ENCODE results near the gene ZNF189. TPM values are rescaled to one million over a fixed set of nuclear protein-coding genes. Genes with fewer than 3 reads are reported as not detected.

ZNF189 gene
- total RNA-seq, 1 donor from 2014 or later: 31.0 TPM

GRCh38 chr9:101440714-101441230, 42.1 kb downstream of the ZNF189 start:
- H3K27ac Mint-ChIP-seq (ENCODE audit: unreplicated experiment): peak overlapping the region; percentile 53
- no peaks in the 10 kb centered on the region for H3K27me3 Mint-ChIP-seq (ENCODE audit: unreplicated experiment)
- H3K4me3 Mint-ChIP-seq (ENCODE audit: unreplicated experiment): no peak overlapping the region
- TF ChIP-seq CTCF (IDR thresholded peaks at IDR 0.05; ENCODE audit: unreplicated experiment): no peak
- H3K36me3 Mint-ChIP-seq (ENCODE audit: low read depth, unreplicated experiment): no peaks in the 10 kb centered on the region
- H3K4me1 Mint-ChIP-seq (ENCODE audit: unreplicated experiment): peaks cover 33% of the 10 kb centered on the region
- no peaks in the 10 kb centered on the region for H3K9me3 Mint-ChIP-seq (ENCODE audit: unreplicated experiment)
- DNase-seq (ENCODE audit: low spot score): no peak

GRCh38 chr9:101442318-101442717, 43.7 kb downstream of the ZNF189 start:
- no peaks in the 10 kb centered on the region for H3K27me3 Mint-ChIP-seq (ENCODE audit: unreplicated experiment)
- DNase-seq (ENCODE audit: low spot score): no peak
- peaks cover 34% of the 10 kb centered on the region for H3K4me1 Mint-ChIP-seq (ENCODE audit: unreplicated experiment)
- H3K4me3 Mint-ChIP-seq (ENCODE audit: unreplicated experiment): no peak overlapping the region
- no peak for TF ChIP-seq CTCF (IDR thresholded peaks at IDR 0.05; ENCODE audit: unreplicated experiment)
- H3K27ac Mint-ChIP-seq (ENCODE audit: unreplicated experiment): peak overlapping the region; percentile 84
- no peaks in the 10 kb centered on the region for H3K36me3 Mint-ChIP-seq (ENCODE audit: low read depth, unreplicated experiment)
- H3K9me3 Mint-ChIP-seq (ENCODE audit: unreplicated experiment): no peaks in the 10 kb centered on the region

GRCh38 chr9:101442736-101443135, 44.1 kb downstream of the ZNF189 start:
- Mint-ChIP-seq H3K27me3 (ENCODE audit: unreplicated experiment) (no peaks in the 10 kb centered on the region), H3K9me3 (ENCODE audit: unreplicated experiment) (no peaks in the 10 kb centered on the region), H3K36me3 (ENCODE audit: low read depth, unreplicated experiment) (no peaks in the 10 kb centered on the region), H3K4me3 (ENCODE audit: unreplicated experiment) (no peak overlapping the region), H3K27ac (ENCODE audit: unreplicated experiment) (peak overlapping the region; percentile 74), H3K4me1 (ENCODE audit: unreplicated experiment) (peaks cover 34% of the 10 kb centered on the region)
- no peak for TF ChIP-seq CTCF (IDR thresholded peaks at IDR 0.05; ENCODE audit: unreplicated experiment)
- no peak for DNase-seq (ENCODE audit: low spot score)

GRCh38 chr9:101443364-101443771, 44.7 kb downstream of the ZNF189 start:
- Mint-ChIP-seq H3K4me1 (ENCODE audit: unreplicated experiment) (peaks cover 34% of the 10 kb centered on the region), H3K27me3 (ENCODE audit: unreplicated experiment) (no peaks in the 10 kb centered on the region), H3K36me3 (ENCODE audit: low read depth, unreplicated experiment) (no peaks in the 10 kb centered on the region), H3K27ac (ENCODE audit: unreplicated experiment) (no peak overlapping the region), H3K9me3 (ENCODE audit: unreplicated experiment) (no peaks in the 10 kb centered on the region), H3K4me3 (ENCODE audit: unreplicated experiment) (no peak overlapping the region)
- no peak for DNase-seq (ENCODE audit: low spot score)
- no peak for TF ChIP-seq CTCF (IDR thresholded peaks at IDR 0.05; ENCODE audit: unreplicated experiment)

GRCh38 chr9:101445353-101446029, 46.8 kb downstream of the ZNF189 start:
- peaks cover 33% of the 10 kb centered on the region for H3K4me1 Mint-ChIP-seq (ENCODE audit: unreplicated experiment)

More at GRCh38 chr9:101445353-101446029, 46.8 kb downstream of the ZNF189 start:
- peak overlapping the region; percentile 22 for H3K27ac Mint-ChIP-seq (ENCODE audit: unreplicated experiment)
- H3K4me3 Mint-ChIP-seq (ENCODE audit: unreplicated experiment): no peak overlapping the region
- H3K9me3 Mint-ChIP-seq (ENCODE audit: unreplicated experiment): no peaks in the 10 kb centered on the region
- no peak for DNase-seq (ENCODE audit: low spot score)
- H3K36me3 Mint-ChIP-seq (ENCODE audit: low read depth, unreplicated experiment): no peaks in the 10 kb centered on the region
- H3K27me3 Mint-ChIP-seq (ENCODE audit: unreplicated experiment): no peaks in the 10 kb centered on the region
- TF ChIP-seq CTCF (IDR thresholded peaks at IDR 0.05; ENCODE audit: unreplicated experiment): no peak

All from endothelial cell (in vitro differentiated cells).